ENCODE measurements around the gene APRT. TPM values are rescaled to one million over a fixed set of nuclear protein-coding genes. Genes with fewer than 3 reads are reported as not detected.
A peak's percentile ranks its signal among the peaks of the same experiment; 100 is the strongest.

APRT gene
- total and polyA plus RNA-seq, 12 donors, result 20.8 to 166 (median 36.9) TPM

- Histone ChIP-seq H3K27ac (peak overlapping the region; percentile 74 to 99 (median 90)), H3K36me3 (no peaks in the 10 kb centered on the region), H3K27me3 (peaks cover 0 to 4% (median 0%) of the 10 kb centered on the region in 7 donors), H3K4me1 (peaks cover 12 to 56% (median 46%) of the 10 kb centered on the region in 9 donors), H3K4me3 (peak overlapping the region; percentile 28 to 83 (median 71)), H3K9me3 (no peaks in the 10 kb centered on the region)
- peak; percentile 72 to 79 for DNase-seq
- WGBS, 2 donors, result 5 to 6% methylated on average over 67 to 74 of the region's 74 CpGs
- intact Hi-C loops (cut with DNase I), result loop anchor here in 7 of 10 donors (1.0 to 5.0 kb wide), 5 partner anchors 13 to 47 kb away; no protein-coding TSS in a partner anchor
- TF ChIP-seq CTCF (IDR thresholded peaks at IDR 0.05), result peak; percentile 36 to 70 (median 59)
- peak; percentile 46 to 80 (median 68) for ATAC-seq
Observed at GRCh38 chr16:88784074-88784855, 27.5 kb downstream of the APRT start.

GRCh38 chr16:88783391-88784073 lies 28.2 kb downstream of the APRT start:
- no peak for TF ChIP-seq CTCF (IDR thresholded peaks at IDR 0.05)
- WGBS, 2 donors, result 52 to 65% methylated on average over 27 of the region's 27 CpGs
- Histone ChIP-seq H3K27me3 (peaks cover 0 to 5% (median 0%) of the 10 kb centered on the region in 7 donors), H3K4me1 (peaks cover 12 to 62% (median 52%) of the 10 kb centered on the region in 9 donors), H3K36me3 (no peaks in the 10 kb centered on the region), H3K4me3 (peak overlapping the region; percentile 28 to 83 (median 71)), H3K27ac (peak overlapping the region; percentile 74 to 99 (median 90)), H3K9me3 (no peaks in the 10 kb centered on the region)
- intact Hi-C loops (cut with DNase I), result loop anchor here in 7 of 10 donors (1.0 to 5.0 kb wide), 6 partner anchors 12 to 47 kb away; no protein-coding TSS in a partner anchor
- ATAC-seq (peak in 7 of 8 donors; percentile 10 to 56 (median 28)), DNase-seq (peak in 1 of 2 donors; percentile 18)

- TF ChIP-seq CTCF (IDR thresholded peaks at IDR 0.05), result no peak
- 73 to 74% methylated on average over 16 of the region's 16 CpGs for WGBS, 2 donors
- Histone ChIP-seq H3K27me3 (peaks cover 0 to 5% (median 0%) of the 10 kb centered on the region in 7 donors), H3K9me3 (no peaks in the 10 kb centered on the region), H3K27ac (peak overlapping the region; percentile 12 to 99 (median 90)), H3K4me1 (peaks cover 12 to 63% (median 52%) of the 10 kb centered on the region in 9 donors), H3K36me3 (no peaks in the 10 kb centered on the region), H3K4me3 (peak overlapping the region in 7 of 10 donors; percentile 53 to 83 (median 72))
- intact Hi-C loops (cut with DNase I), result loop anchor here in 2 of 10 donors (1.0 to 5.0 kb wide), 2 partner anchors 37 to 40 kb away; no protein-coding TSS in a partner anchor
- no peak for ATAC-seq
- peak in 1 of 2 donors; percentile 15 for DNase-seq
Observed at GRCh38 chr16:88782454-88783390, 29.0 kb downstream of the APRT start.

Data from heart right ventricle (tissue), 16 donors.